Erythroblast (primary cell): ENCODE results near the gene SSR4.

Experiments used
- DNase-seq, 2 experiments: peaks; one replicate each; lab custom pipeline; 2025; lab: John Stamatoyannopoulos, UW
- GATA1 ChIP-seq: IDR thresholded peaks from 2 replicates; pipeline ENCODE4 v1.6.1; 2011; ENCODE audit warnings: low read depth, mild to moderate bottlenecking, control low read depth, low read length, moderate library complexity
- POLR2A ChIP-seq: IDR thresholded peaks from 2 replicates; pipeline ENCODE4 v1.6.1; 2011; ENCODE audit warnings: mild to moderate bottlenecking, low read length

SSR4 gene

GRCh38 chrX:153773741-153774575, 20.5 kb upstream of the SSR4 start:
- no peak for DNase-seq
- no peak for TF ChIP-seq POLR2A
- TF ChIP-seq GATA1 = no peak

GRCh38 chrX:153774576-153775292, 19.7 kb upstream of the SSR4 start:
- DNase-seq = no peak

DNA sequence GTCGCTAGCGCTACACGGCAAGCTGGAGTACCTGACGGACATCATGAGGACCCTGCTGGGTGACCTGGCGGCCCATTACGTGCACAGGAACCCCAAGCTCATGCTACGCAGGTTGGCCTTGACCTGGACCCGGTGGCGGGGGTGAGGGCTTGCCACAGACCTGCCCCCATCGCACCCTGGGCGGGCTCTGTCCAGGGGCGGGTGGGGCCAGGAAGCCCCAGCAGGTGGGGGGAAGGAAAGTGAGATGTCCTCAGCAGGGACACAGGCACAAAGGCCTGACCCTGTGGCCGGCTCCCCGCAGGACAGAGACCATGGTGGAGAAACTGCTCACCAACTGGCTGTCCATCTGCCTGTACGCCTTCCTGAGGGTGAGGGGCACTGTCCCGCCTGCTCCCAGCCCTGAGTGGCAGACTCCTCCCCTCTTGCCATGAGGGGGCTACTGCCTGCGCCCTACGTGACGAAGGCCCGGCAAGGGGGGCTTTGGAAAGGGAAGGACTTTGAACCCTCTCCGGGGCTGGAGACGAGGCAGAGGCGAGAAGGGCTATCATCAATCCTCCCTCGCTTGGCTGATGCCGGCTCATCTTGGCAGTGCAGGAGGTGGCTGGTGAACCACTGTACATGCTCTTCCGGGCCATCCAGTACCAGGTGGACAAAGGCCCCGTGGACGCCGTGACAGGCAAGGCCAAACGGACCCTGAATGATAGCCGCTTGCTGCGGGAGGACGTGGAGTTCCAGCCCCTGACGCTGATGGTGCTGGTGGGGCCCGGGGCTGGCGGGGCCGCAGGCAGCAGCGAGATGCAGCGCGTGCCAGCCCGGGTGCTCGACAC, 19.0 kb upstream of the SSR4 start:
- TF ChIP-seq GATA1 (no peak), POLR2A (no peak)
- DNase-seq = no peak

More at GRCh38 chrX:153774576-153775292, 19.7 kb upstream of the SSR4 start:
- TF ChIP-seq GATA1 (no peak), POLR2A (no peak)

GRCh38 chrX:153776120-153776599, 18.3 kb upstream of the SSR4 start:
- TF ChIP-seq GATA1 (no peak), POLR2A (no peak)
- DNase-seq = no peak

DNA sequence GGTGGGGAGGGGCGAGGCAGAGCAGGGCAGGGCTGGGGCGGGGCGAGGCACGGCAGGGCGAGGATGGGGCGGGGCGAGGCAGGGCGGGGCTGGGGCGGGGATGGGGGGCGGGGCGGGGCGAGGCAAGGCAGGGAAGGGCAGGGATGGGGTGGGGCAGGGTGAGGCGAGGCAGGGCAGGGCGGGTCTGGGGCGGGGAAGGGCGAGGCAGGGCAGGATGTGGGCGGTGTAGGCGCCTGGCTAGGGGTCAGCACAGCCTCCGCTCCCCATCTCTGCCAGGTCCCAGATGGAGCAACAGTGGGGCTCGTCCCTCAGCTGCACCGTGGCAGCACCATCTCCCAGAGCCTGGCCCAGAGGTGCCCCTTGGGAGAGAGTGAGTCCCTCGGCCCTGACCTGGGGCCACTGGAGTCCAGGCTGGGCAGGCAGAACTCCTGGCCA, 17.8 kb upstream of the SSR4 start:
- peak in 1 of 2 experiments; percentile 5 for DNase-seq
- no peak for TF ChIP-seq GATA1
- TF ChIP-seq POLR2A = no peak

DNA sequence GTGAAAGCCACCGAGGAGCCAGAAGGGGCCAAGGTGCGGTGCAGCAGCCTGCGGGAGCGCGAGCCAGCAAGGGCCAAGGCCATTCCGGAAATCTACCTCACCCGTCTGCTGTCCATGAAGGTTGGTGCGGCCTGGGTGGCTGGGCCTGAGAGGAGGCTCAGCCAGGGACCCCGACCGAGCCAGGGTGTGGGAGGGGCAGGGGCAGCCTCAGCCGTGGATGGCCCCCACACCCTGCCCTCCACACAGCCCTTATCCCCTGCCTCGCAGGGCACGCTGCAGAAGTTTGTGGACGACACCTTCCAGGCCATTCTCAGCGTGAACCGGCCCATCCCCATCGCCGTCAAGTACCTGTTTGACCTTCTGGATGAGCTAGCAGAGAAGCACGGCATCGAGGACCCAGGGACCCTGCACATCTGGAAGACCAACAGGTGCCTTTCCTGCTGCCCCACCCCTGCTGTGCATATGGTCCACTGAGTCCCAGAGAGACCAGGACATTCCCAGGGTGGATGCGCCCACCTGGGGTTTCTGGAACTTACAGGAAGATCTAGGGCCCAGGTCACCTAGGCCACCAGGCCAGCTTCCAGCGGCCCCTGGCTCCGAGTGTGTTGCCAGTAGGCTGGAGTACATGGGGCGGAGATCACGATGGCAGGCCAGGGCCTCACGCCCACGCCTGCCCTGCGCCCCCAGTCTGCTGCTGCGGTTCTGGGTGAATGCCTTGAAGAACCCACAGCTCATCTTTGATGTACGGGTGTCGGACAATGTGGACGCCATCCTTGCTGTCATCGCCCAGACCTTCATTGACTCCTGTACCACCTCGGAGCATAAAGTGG, 17.0 kb upstream of the SSR4 start:
- TF ChIP-seq POLR2A (peak; percentile 11), GATA1 (no peak)
- DNase-seq = no peak

GRCh38 chrX:153778181-153778580, 16.3 kb upstream of the SSR4 start:
- TF ChIP-seq GATA1 (no peak), POLR2A (peak; percentile 7)
- no peak for DNase-seq

GRCh38 chrX:153778684-153779101, 15.8 kb upstream of the SSR4 start:
- no peak for TF ChIP-seq GATA1
- peak; percentile 1 for TF ChIP-seq POLR2A
- peak; percentile 13 to 23 for DNase-seq

DNA sequence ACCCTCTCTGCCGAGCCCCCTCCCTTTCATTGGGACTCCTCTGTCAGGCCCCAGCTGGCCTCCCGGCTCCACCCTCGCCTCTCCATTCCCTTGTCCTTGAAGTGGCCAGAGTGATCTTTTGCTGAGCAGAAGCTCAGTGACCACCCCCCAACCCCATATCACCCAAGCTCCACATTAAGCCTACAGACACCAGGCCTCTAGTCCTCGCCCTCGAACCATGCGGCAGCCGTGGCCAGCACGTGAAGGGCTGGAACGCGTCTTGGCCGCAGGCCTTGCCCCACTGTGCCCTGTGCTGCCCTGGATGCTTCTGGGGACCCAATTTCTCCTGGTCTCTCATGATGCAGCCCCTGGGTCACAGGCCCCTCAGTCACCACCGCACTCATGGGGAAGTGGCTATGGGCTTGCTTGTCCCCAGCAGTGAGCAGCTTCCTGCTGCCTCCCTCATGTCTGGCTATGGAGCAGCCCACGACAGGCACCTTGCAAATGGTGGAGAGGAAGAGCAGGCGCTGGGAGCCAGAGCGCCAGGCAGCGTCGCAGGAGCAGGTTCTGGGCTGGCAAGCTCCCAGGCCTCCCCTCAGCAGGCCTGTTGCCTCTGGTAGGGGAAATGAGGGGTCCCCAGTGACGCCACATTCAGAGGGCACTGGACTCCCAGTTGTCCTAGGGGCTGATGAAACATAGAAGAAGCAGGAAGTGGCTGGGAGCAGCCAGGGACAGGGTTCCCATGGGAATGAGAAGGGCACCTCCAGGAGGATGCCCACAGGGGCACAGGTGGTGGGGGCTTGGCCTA, 14.4 kb upstream of the SSR4 start:
- no peak for DNase-seq
- peak; percentile 11 for TF ChIP-seq POLR2A
- TF ChIP-seq GATA1 = no peak

GRCh38 chrX:153780678-153781427, 13.6 kb upstream of the SSR4 start, which contains the start of gene SRPK3:
Gene SRPK3, plus strand, starts transcription at chrX:153781041. Its CDS starts 46 bp downstream, at chrX:153781087.
- TF ChIP-seq POLR2A = no peak
- no peak for DNase-seq

- no peak for TF ChIP-seq POLR2A
- no peak for TF ChIP-seq GATA1
- no peak for DNase-seq
These were observed 12.9 kb upstream of the SSR4 start for GRCh38 chrX:153781428-153782047.
